ENCODE results near the gene AGPAT4.

- TF ChIP-seq CTCF (IDR thresholded peaks at IDR 0.05; ENCODE audit: extremely low read depth in 1 of 2, insufficient read depth in 1 of 2, low read depth in 1 of 2, low read length in 2 of 2) (no peak), POLR2AphosphoS5 (IDR thresholded peaks at IDR 0.05; ENCODE audit: insufficient read depth, low read depth, low read length) (no peak), MYC (IDR thresholded peaks at IDR 0.05; ENCODE audit: low read depth, low read length) (no peak), POLR2A (IDR thresholded peaks at IDR 0.05; ENCODE audit: low read depth, low read length) (no peak), EZH2 (IDR thresholded peaks at IDR 0.05; ENCODE audit: borderline replicate concordance, low read depth, low read length, severe bottlenecking) (no peak), MAX (IDR thresholded peaks at IDR 0.05; ENCODE audit: insufficient read depth, insufficient read length) (no peak), FOS (IDR thresholded peaks at IDR 0.05; ENCODE audit: borderline replicate concordance, insufficient read depth, low read length) (no peak), GATA2 (IDR thresholded peaks at IDR 0.05; ENCODE audit: insufficient read depth, insufficient read length, low read depth, low read length) (no peak), JUN (IDR thresholded peaks at IDR 0.05; ENCODE audit: borderline replicate concordance, insufficient read depth, insufficient read length, low read depth) (no peak)
These were observed 181.7 kb downstream of the AGPAT4 start for GRCh38 chr6:161091972-161092701.
